OCI-LY1 (cell line): Measurements from ENCODE around the gene SNRPD3.

ENCODE experiments used
- H2AFZ ChIP-seq: fragments of 200-600 bp; sonication (generic), shearing (Covaris generic); 2 replicates; pipeline ENCODE4 v1.6.0; 2014; ENCODE audit warnings: antibody characterized with exemption, mild to moderate bottlenecking, low read length
- H3F3A ChIP-seq: fragments of 200-600 bp; sonication (generic), shearing (Covaris generic); 2 replicates; pipeline ENCODE4 v1.6.0; 2014; ENCODE audit warnings: mild to moderate bottlenecking, antibody characterized with exemption, low read length, moderate library complexity; ENCODE audit not compliant: insufficient read depth
- H3K27ac ChIP-seq: fragments of 200-600 bp; sonication (generic); 2 replicates; pipeline ENCODE4 v1.5.1; 2014; ENCODE audit warnings: low read length, mixed run types, mild to moderate bottlenecking, low read depth; ENCODE audit not compliant: poor library complexity, severe bottlenecking
- H3K27me3 ChIP-seq: fragments of 200-600 bp; sonication (generic); 2 replicates; pipeline ENCODE4 v1.6.0; 2014; ENCODE audit warnings: antibody characterized with exemption, mild to moderate bottlenecking, low read length, moderate library complexity; ENCODE audit not compliant: insufficient read depth
- H3K36me3 ChIP-seq: fragments of 200-600 bp; sonication (generic); 2 replicates; pipeline ENCODE4 v1.6.1; 2014; ENCODE audit warnings: mild to moderate bottlenecking, antibody characterized with exemption, low read length, moderate library complexity, mixed read lengths; ENCODE audit not compliant: insufficient read depth
- H3K4me1 ChIP-seq: fragments of 200-600 bp; sonication (generic); 2 replicates; pipeline ENCODE4 v1.5.1; 2014; ENCODE audit warnings: mild to moderate bottlenecking, low read length, moderate library complexity; ENCODE audit not compliant: insufficient read depth, severe bottlenecking
- H3K4me2 ChIP-seq: fragments of 200-600 bp; sonication (generic), shearing (Covaris generic); 2 replicates; pipeline ENCODE4 v1.6.1; 2014; ENCODE audit warnings: low read length
- H3K4me3 ChIP-seq: fragments of 200-600 bp; sonication (generic); 2 replicates; pipeline ENCODE4 v1.5.1; 2014; ENCODE audit warnings: low read length, low read depth, mild to moderate bottlenecking, mixed read lengths; ENCODE audit not compliant: poor library complexity, severe bottlenecking
- H3K79me2 ChIP-seq: fragments of 200-600 bp; shearing (Covaris generic); 2 replicates; pipeline ENCODE4 v1.6.1; 2016; ENCODE audit warnings: mixed run types, low read length, mixed read lengths; ENCODE audit not compliant: insufficient read depth
- H3K9ac ChIP-seq: fragments of 200-600 bp; sonication (generic), shearing (Covaris generic); 2 replicates; pipeline ENCODE4 v1.6.1; 2014; ENCODE audit warnings: mild to moderate bottlenecking, low read length, mixed read lengths
- H3K9me2 ChIP-seq: fragments of 200-600 bp; sonication (generic), shearing (Covaris generic); 2 replicates; pipeline ENCODE4 v1.6.1; 2014; ENCODE audit warnings: low read depth, mild to moderate bottlenecking, low read length, mixed read lengths
- H3K9me3 ChIP-seq: fragments of 200-600 bp; shearing (Covaris generic); 2 replicates; pipeline ENCODE4 v1.6.1; 2014; ENCODE audit warnings: low read length, mixed read lengths
- H4K20me1 ChIP-seq: fragments of 200-600 bp; sonication (generic), shearing (Covaris generic); 2 replicates; pipeline ENCODE4 v1.6.0; 2016; ENCODE audit warnings: mild to moderate bottlenecking, low read length; ENCODE audit not compliant: insufficient read depth
- EZH2 ChIP-seq: fragments of 200-600 bp; sonication (generic), shearing (Covaris generic); IDR thresholded peaks from 2 replicates; pipeline ENCODE4 v1.8.0; 2017; ENCODE audit warnings: borderline replicate concordance, mixed run types, mild to moderate bottlenecking, antibody characterized with exemption, low read length, moderate library complexity, mixed read lengths
- TF ChIP-seq, protein P1 (sequence below): fragments of 200-600 bp; sonication (generic), shearing (Covaris generic); IDR thresholded peaks from 2 replicates; pipeline ENCODE4 v1.5.1; 2017; ENCODE audit warnings: mild to moderate bottlenecking, antibody characterized with exemption, low read length, moderate library complexity, mixed read lengths

Gene SNRPD3

DNA sequence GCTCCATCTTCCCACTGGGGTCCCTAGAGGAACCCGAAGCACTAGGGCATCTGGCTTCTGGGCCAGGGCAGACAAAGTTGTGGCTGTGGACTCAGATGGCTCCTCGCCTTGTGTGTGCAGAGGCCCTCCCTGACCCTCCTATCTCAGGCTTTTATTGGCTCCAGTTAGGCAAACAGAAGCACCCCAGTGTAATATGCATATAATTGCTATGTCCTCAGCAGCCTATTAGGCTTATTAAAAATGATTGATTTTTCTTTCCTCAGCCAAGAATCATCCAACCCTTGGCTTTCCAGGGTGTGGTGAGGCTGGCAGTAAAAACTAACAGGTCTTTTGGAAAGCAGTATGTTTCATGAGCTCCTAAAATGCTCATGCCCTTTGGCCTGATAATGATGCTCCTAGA, 38.4 kb upstream of the SNRPD3 start:
- Histone ChIP-seq H3K36me3 (no peaks in the 10 kb centered on the region), H3K4me3 (no peak overlapping the region), H3K9me2 (no peaks in the 10 kb centered on the region), H2AFZ (no peak overlapping the region), H3K27ac (no peak overlapping the region), H3K4me2 (no peak overlapping the region), H3K79me2 (no peaks in the 10 kb centered on the region), H3K9me3 (no peaks in the 10 kb centered on the region), H3F3A (no peaks in the 10 kb centered on the region), H4K20me1 (no peaks in the 10 kb centered on the region), H3K4me1 (peaks cover 7% of the 10 kb centered on the region), H3K27me3 (no peaks in the 10 kb centered on the region), H3K9ac (no peak overlapping the region)
- no peak for TF ChIP-seq EZH2
- TF ChIP-seq, protein P1, sequence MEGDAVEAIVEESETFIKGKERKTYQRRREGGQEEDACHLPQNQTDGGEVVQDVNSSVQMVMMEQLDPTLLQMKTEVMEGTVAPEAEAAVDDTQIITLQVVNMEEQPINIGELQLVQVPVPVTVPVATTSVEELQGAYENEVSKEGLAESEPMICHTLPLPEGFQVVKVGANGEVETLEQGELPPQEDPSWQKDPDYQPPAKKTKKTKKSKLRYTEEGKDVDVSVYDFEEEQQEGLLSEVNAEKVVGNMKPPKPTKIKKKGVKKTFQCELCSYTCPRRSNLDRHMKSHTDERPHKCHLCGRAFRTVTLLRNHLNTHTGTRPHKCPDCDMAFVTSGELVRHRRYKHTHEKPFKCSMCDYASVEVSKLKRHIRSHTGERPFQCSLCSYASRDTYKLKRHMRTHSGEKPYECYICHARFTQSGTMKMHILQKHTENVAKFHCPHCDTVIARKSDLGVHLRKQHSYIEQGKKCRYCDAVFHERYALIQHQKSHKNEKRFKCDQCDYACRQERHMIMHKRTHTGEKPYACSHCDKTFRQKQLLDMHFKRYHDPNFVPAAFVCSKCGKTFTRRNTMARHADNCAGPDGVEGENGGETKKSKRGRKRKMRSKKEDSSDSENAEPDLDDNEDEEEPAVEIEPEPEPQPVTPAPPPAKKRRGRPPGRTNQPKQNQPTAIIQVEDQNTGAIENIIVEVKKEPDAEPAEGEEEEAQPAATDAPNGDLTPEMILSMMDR: no peak

DNA sequence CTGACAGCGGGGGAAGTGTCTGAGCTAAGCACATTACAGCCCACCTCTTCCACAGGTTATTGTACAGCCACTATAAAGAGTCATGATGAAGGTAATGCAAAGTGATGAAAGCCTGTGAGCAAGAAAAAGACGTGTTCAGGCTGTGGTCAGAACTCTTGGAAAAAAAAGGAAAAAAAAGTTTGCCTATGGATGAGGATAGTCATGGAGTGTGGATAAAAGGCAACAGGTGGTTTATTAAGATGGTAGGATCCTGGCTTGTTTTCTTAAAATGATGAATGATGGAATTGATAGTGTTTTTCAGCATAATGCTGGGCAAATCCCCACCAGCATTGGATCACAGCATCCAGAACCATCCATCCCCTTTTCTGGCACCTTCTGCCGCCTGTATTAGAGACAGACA, 37.6 kb upstream of the SNRPD3 start:
- no peaks in the 10 kb centered on the region for H4K20me1 ChIP-seq
- no peak overlapping the region for H3K27ac ChIP-seq
- H3K4me1 ChIP-seq: peaks cover 4% of the 10 kb centered on the region
- no peak overlapping the region for H2AFZ ChIP-seq
- H3K9me3 ChIP-seq: no peaks in the 10 kb centered on the region
- H3F3A ChIP-seq: no peaks in the 10 kb centered on the region
- no peak overlapping the region for H3K9ac ChIP-seq
- H3K9me2 ChIP-seq: no peaks in the 10 kb centered on the region
- H3K4me3 ChIP-seq: no peak overlapping the region
- no peaks in the 10 kb centered on the region for H3K79me2 ChIP-seq
- H3K36me3 ChIP-seq: no peaks in the 10 kb centered on the region
- no peak for TF ChIP-seq EZH2
- H3K27me3 ChIP-seq: no peaks in the 10 kb centered on the region
- no peak overlapping the region for H3K4me2 ChIP-seq

DNA sequence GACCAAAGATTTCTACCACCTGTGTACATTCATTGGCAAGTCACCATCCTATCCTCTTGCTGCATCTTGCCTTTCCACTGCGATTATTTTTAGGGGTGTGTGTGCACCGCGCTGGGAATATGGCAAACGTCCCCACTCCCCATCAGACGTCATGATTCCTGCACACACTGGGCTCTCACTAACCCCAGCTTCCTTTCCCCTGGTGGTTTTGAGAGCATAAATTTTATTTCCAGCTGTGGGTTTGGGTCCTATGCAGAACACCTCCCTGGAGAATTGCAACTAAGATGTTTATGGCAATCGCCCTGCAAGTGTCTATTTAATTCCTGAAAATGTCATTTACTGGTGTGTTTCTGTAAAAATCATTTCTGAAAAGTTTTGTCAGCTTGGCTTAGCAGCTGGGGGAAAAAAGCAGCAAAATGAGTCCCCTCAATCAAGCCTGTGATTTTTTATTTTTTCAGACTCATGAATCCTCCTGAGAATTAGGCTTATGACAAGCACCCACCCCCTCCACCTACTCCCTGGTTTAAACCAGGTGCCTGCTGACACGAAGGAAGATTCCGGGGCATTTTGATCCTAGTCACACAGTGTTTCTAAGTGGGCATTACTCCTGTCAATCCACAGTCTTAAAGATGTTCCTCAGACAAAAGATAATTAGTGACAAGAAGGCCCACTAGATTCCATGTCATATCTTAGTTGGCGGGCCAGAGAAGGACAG, 36.9 kb upstream of the SNRPD3 start:
- H3K27ac ChIP-seq: no peak overlapping the region
- H3K9me2 ChIP-seq: no peaks in the 10 kb centered on the region
- peaks cover 4% of the 10 kb centered on the region for H3K4me1 ChIP-seq
- H2AFZ ChIP-seq: no peak overlapping the region
- no peaks in the 10 kb centered on the region for H3F3A ChIP-seq
- H3K36me3 ChIP-seq: no peaks in the 10 kb centered on the region
- TF ChIP-seq, protein P1: no peak
- no peak for TF ChIP-seq EZH2
- no peak overlapping the region for H3K4me3 ChIP-seq
- no peaks in the 10 kb centered on the region for H3K9me3 ChIP-seq
- no peaks in the 10 kb centered on the region for H3K79me2 ChIP-seq
- no peak overlapping the region for H3K4me2 ChIP-seq
- no peaks in the 10 kb centered on the region for H3K27me3 ChIP-seq
- no peaks in the 10 kb centered on the region for H4K20me1 ChIP-seq
- no peak overlapping the region for H3K9ac ChIP-seq

DNA sequence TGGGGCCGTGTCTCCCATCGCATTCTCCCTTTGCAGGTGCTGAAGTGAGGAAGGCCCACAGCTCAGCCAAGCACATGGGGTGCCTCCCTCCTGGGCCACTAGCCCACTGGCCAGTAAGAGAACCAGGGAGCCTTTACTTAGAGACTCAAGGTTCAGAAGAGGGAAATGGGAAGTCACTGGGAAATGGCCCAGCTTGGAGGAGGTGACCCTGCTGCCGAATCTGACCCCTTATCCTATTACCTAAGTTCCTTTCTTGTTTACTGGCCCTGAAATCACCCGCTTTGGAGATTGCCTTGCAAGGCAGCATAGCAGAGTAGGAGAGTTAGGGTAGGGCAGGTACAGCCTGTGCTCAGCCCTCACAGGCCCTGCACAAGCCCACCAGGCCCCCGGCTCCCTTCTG, 36.3 kb upstream of the SNRPD3 start:
- Histone ChIP-seq H3K9me3 (no peaks in the 10 kb centered on the region), H3K4me1 (peaks cover 4% of the 10 kb centered on the region), H3K9ac (no peak overlapping the region), H3F3A (no peaks in the 10 kb centered on the region), H3K79me2 (no peaks in the 10 kb centered on the region), H3K4me3 (no peak overlapping the region), H2AFZ (no peak overlapping the region), H3K4me2 (no peak overlapping the region), H4K20me1 (no peaks in the 10 kb centered on the region), H3K9me2 (no peaks in the 10 kb centered on the region), H3K27me3 (no peaks in the 10 kb centered on the region), H3K36me3 (no peaks in the 10 kb centered on the region), H3K27ac (no peak overlapping the region)
- TF ChIP-seq EZH2: no peak
- TF ChIP-seq, protein P1: no peak
